CMK (cell line): ENCODE measurements around the gene DCBLD1.

ENCODE experiments used
- DNase-seq: peaks from one replicate; pipeline ENCODE4 v3.0.0-alpha.2; 2010; ENCODE audit warnings: low read depth

DCBLD1 gene

GRCh38 chr6:117531346-117531745 is 48.9 kb downstream of the DCBLD1 start:
- DNase-seq = no peak

- DNase-seq = no peak
These were observed 49.6 kb downstream of the DCBLD1 start for GRCh38 chr6:117531809-117532725.

DNA sequence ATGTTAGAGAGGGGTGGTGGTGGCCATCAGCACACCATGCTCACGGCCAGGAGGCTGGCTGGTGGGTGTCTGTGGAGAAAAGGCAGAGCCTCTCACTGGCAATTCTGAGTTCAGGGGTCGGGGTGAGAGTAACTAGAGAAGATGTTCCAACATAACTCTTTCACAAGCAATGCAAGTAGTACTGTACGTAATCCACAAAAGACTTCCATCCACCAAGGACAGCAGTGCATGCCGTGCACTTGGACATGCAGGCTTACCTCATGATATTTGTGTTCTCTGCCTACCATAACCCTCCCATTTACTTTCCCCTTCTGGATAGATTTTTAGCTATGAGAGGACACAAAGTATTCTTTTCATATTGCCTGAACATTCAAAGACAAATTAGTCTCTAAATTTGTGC is 51.3 kb downstream of the DCBLD1 start:
- DNase-seq = no peak

- DNase-seq = no peak
These were observed 52.5 kb downstream of the DCBLD1 start for GRCh38 chr6:117534974-117535373.

- no peak for DNase-seq
These were observed 53.8 kb downstream of the DCBLD1 start for GRCh38 chr6:117536317-117536716.

DNA sequence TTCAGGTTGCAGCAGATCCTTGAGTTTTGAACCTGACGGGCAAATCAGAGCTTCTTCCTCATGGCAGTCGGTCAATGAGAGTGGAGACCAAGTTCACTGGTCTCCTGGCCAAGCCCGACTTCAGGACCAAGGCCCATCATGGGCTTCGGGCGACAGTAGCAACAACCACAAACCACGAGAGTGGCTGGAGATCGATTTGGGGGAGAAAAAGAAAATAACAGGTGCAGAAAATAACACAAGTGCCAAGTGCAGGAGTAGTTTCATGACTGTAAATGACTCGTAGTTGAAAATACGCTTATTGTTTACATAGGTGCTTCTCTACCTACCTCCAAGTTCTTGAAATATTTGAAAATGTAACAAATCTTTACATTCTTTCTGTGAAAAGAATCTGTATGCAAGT is 56.1 kb downstream of the DCBLD1 start:
- no peak for DNase-seq

- DNase-seq = no peak
These were observed 58.2 kb downstream of the DCBLD1 start for GRCh38 chr6:117540670-117541069.

- no peak for DNase-seq
These were observed 60.0 kb downstream of the DCBLD1 start for GRCh38 chr6:117542493-117542892.

GRCh38 chr6:117544716-117545115 is 62.2 kb downstream of the DCBLD1 start:
- no peak for DNase-seq

DNA sequence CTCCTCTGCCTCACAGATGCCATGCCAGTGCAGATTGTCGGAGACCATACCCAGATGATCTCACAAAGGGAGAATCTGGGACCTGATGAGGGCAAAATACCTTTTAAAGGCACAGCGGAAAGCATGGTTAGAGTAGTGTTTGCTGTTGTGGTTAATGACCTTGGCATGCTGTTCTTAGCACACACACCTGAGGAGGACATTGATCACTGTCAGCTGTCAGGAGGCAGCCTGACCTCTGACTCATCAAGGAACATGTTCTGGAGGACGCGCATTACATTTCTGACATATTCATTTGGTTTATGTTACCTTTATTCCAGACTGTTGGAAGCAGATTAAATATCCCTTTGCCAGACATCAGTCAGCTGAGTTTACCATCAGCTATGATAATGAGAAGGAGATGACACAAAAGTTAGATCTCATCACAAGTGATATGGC is 62.7 kb downstream of the DCBLD1 start:
- DNase-seq = no peak

- no peak for DNase-seq
These were observed 64.2 kb downstream of the DCBLD1 start for GRCh38 chr6:117546674-117547073.

DNA sequence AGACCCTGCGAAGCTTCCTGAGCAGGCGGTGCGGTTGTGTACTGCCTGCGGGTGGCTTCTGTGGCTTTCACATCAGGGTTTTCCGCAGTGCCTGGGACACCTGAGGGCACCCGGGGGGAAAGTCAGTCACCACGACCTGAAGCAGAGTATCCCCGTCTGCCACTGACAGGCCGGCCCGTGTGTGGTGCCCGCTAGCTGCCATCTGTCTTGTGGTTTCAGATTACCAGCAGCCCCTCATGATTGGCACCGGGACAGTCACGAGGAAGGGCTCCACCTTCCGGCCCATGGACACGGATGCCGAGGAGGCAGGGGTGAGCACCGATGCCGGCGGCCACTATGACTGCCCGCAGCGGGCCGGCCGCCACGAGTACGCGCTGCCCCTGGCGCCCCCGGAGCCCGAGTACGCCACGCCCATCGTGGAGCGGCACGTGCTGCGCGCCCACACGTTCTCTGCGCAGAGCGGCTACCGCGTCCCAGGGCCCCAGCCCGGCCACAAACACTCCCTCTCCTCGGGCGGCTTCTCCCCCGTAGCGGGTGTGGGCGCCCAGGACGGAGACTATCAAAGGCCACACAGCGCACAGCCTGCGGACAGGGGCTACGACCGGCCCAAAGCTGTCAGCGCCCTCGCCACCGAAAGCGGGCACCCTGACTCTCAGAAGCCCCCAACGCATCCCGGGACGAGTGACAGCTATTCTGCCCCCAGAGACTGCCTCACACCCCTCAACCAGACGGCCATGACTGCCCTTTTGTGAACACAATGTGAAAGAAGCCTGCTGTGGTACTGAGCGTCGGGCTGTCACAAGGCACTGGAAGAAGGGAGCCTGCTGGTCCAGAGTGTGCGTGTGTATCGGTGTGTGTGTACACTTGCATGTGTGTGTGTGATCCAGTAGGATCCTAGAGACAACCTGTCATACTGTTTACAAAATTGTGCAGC is 65.5 kb downstream of the DCBLD1 start:
- DNase-seq = no peak

- no peak for DNase-seq
These were observed 66.4 kb downstream of the DCBLD1 start for GRCh38 chr6:117548797-117549301.

DNA sequence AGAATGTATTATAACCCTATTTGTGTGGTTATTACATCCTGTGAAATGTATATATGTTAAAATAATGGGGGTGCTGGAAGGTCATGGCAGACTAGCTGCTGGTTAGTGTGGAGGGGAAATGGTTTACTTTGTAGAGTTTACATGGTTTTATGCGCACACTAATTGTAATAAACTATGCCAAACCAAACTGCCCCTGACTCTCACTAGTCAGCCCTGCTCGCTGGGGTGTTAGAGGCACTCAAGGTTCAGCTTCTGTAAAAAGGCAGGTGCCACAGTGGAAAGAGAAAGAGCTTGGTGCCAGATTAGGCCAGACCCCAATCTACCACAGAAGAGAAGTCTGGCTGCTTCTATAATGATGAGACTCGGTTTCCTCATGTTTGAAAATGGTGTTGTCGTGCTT is 67.1 kb downstream of the DCBLD1 start:
- no peak for DNase-seq

DNA sequence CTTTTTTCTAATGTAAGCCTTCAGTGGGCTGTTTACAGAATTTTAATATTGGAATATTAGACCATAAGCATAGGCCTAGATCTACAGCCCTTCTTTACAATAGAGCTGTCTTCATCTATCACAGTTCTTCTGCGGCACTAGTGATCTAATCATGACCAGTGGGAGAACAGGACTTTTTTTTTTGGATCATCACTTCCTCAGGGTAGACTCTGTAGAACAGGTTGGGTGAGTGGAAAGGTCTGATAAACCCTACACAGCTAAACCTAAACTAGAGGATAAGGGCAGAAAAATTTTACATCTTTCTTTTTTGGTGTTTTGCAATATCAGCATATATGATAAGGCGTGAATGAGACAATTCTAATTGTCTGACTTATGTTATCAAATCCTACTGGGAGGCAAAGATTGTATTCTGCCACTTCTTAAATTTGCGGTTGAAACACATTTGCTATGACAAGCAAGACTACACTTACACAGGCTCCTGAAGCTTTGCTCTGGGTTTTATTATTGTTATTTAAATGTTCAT is 67.7 kb downstream of the DCBLD1 start:
- DNase-seq = no peak

DNA sequence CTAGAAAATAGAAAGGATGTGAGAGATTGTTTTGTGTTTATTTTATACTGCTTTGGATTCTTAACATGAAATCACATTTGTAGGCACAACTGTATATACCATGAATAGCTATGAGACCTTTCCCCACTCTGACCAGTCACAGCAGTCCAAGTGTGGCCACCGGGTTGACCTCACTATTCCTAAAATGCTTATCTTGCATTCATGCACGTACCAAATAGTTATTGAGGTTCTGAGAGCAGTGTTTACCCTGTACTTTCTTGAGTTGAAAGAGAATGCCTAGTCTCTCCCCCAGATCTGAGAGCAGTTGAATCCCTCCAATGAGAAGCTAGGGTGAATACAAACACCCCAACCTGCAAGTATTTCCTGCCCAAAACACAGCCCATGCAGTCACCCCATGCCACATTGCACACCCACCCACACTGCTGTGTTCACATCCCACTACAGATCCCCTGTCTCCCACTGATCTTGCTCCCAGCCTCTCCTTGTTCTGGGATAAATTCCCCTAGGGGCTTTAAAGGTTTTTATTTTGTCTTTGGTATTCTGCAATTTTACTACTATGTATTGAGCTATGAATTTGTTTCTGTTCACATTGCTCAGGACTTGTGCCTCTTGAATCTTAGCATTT is 68.3 kb downstream of the DCBLD1 start:
- DNase-seq = no peak

GRCh38 chr6:117552618-117553017 is 70.1 kb downstream of the DCBLD1 start:
- DNase-seq = no peak

DNA sequence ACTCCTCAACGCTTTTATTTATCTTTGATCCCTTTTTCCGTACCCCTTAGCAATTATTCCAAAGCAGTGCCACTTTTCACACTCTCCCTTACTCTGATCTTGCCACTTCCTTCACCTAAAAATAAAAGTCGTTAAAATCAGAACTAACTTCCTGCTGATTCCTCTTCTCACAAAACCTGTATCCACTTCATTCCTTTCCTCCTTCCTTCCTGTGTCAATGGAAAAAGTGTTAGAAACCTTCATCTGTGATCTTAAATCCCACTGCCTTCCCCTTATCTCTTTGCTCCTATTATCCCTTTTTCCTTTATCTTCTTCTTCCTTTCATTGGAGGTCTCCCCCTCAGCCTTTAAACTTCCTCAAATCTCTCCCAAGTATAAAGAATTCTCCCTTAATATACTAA is 70.7 kb downstream of the DCBLD1 start:
- no peak for DNase-seq

GRCh38 chr6:117555262-117555849 is 72.9 kb downstream of the DCBLD1 start:
- no peak for DNase-seq

- no peak for DNase-seq
These were observed 73.5 kb downstream of the DCBLD1 start for GRCh38 chr6:117555882-117556498.

DNA sequence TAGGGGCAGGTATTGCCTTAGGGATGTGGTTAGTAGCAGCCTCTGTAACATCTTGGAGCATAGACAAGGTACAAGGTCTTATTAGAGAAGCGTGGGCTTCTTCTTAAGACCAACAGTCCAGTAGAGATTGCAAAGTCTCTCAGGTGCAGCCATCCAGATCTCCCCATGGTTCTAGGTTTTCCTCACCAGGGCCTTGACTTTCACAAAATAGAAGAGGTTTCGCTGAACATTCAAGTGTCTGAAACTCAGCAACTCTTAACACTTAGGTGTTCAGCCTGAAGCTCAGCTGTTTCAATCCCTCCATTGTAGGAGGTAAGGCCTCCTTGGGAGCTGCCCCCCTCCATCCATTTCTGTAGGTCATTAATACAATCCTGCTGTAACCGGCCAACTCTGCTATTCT is 75.5 kb downstream of the DCBLD1 start:
- no peak for DNase-seq
